ENCODE measurements around the gene DUSP7. TPM values are rescaled to one million over a fixed set of nuclear protein-coding genes. Genes with fewer than 3 reads are reported as not detected.

DUSP7 gene
- polyA plus RNA-seq, 3 donors, result 2.8 to 36.8 (median 3.9) TPM

- Histone ChIP-seq H3K9me3 (replicated peaks in 1 of 2; ENCODE audit: control insufficient read depth in 1 of 2, insufficient read depth in 1 of 2, low read length in 2 of 2) (no peaks in the 10 kb centered on the region), H3K9ac (ENCODE audit: insufficient read depth, low read length, poor library complexity, severe bottlenecking) (no peak overlapping the region), H3K36me3 (replicated peaks in 1 of 2; ENCODE audit: control insufficient read depth in 1 of 2, insufficient read depth in 2 of 2, low read length in 2 of 2) (no peaks in the 10 kb centered on the region), H3K4me2 (replicated peaks; ENCODE audit: extremely low read depth, low read length, poor library complexity, severe bottlenecking) (no peak overlapping the region), H3K27me3 (ENCODE audit: control insufficient read depth in 2 of 2, insufficient read depth in 2 of 2, low read length in 2 of 2) (no peaks in the 10 kb centered on the region), H4K20me1 (ENCODE audit: insufficient read depth, low read length) (no peaks in the 10 kb centered on the region), H3K4me1 (ENCODE audit: control insufficient read depth in 1 of 2, insufficient read depth in 2 of 2, low read length in 2 of 2) (no peaks in the 10 kb centered on the region), H3K79me2 (ENCODE audit: insufficient read depth, low read length) (no peaks in the 10 kb centered on the region), H3K4me3 (replicated peaks in 1 of 3; ENCODE audit: low read depth in 2 of 3, low read length in 3 of 3) (no peak overlapping the region), H2AFZ (ENCODE audit: insufficient read depth, low read depth, low read length, poor library complexity, severe bottlenecking) (no peak overlapping the region), H3K27ac (ENCODE audit: low read depth in 1 of 2, low read length in 2 of 2) (no peak overlapping the region)
- peaks cover 2 to 3% (median 3%) of the 10 kb centered on the region in 3 donors for H3K27me3 Mint-ChIP-seq (ENCODE audit: low read depth in 3 of 3)
- no peaks in the 10 kb centered on the region for H3K9me3 Mint-ChIP-seq
- WGBS (ENCODE audit: insufficient coverage), result 92% methylated on average over 9 of the region's 11 CpGs
- H3K27ac Mint-ChIP-seq, result no peak overlapping the region
- intact Hi-C loops (cut with micrococcal nuclease), result no loop called here
- no peak overlapping the region for H3K4me3 Mint-ChIP-seq
- no peak for DNase-seq
- no peak for TF ChIP-seq CTCF (IDR thresholded peaks at IDR 0.05)
- no peaks in the 10 kb centered on the region for H3K36me3 Mint-ChIP-seq
- no peaks in the 10 kb centered on the region for H3K4me1 Mint-ChIP-seq
Measured at GRCh38 chr3:52032702-52033408, 23.5 kb downstream of the DUSP7 start.

GRCh38 chr3:52031896-52032295 lies 24.5 kb downstream of the DUSP7 start:
- Histone ChIP-seq H3K4me3 (replicated peaks in 1 of 3; ENCODE audit: low read depth in 2 of 3, low read length in 3 of 3) (no peak overlapping the region), H3K79me2 (ENCODE audit: insufficient read depth, low read length) (no peaks in the 10 kb centered on the region), H3K27ac (ENCODE audit: low read depth in 1 of 2, low read length in 2 of 2) (no peak overlapping the region), H3K4me1 (ENCODE audit: control insufficient read depth in 1 of 2, insufficient read depth in 2 of 2, low read length in 2 of 2) (no peaks in the 10 kb centered on the region), H2AFZ (ENCODE audit: insufficient read depth, low read depth, low read length, poor library complexity, severe bottlenecking) (no peak overlapping the region), H3K27me3 (ENCODE audit: control insufficient read depth in 2 of 2, insufficient read depth in 2 of 2, low read length in 2 of 2) (no peaks in the 10 kb centered on the region), H3K9me3 (replicated peaks in 1 of 2; ENCODE audit: control insufficient read depth in 1 of 2, insufficient read depth in 1 of 2, low read length in 2 of 2) (no peaks in the 10 kb centered on the region), H3K9ac (ENCODE audit: insufficient read depth, low read length, poor library complexity, severe bottlenecking) (no peak overlapping the region), H3K4me2 (replicated peaks; ENCODE audit: extremely low read depth, low read length, poor library complexity, severe bottlenecking) (no peak overlapping the region), H4K20me1 (ENCODE audit: insufficient read depth, low read length) (no peaks in the 10 kb centered on the region), H3K36me3 (replicated peaks in 1 of 2; ENCODE audit: control insufficient read depth in 1 of 2, insufficient read depth in 2 of 2, low read length in 2 of 2) (no peaks in the 10 kb centered on the region)
- Mint-ChIP-seq H3K4me1 (no peaks in the 10 kb centered on the region), H3K27me3 (ENCODE audit: low read depth in 3 of 3) (peaks cover 0 to 3% (median 2%) of the 10 kb centered on the region in 3 donors), H3K9me3 (no peaks in the 10 kb centered on the region), H3K36me3 (no peaks in the 10 kb centered on the region), H3K4me3 (no peak overlapping the region), H3K27ac (no peak overlapping the region)
- no peak for TF ChIP-seq CTCF (IDR thresholded peaks at IDR 0.05)
- intact Hi-C loops (cut with micrococcal nuclease), result no loop called here
- DNase-seq, result no peak
- 98% methylated on average over 6 of the region's 10 CpGs for WGBS (ENCODE audit: insufficient coverage)
